Natural killer cell treated with Interleukin-12 subunit alpha and Interleukin-12 subunit beta and Interleukin-15 and Interleukin-18, amount 100 ng/mL, for 72 hours (primary cell): ENCODE measurements around the gene S100A16. TPM values are rescaled to one million over a fixed set of nuclear protein-coding genes. Genes with fewer than 3 reads are reported as not detected.

Experiments used
- ATAC-seq, 2 donors: fragments of 150-1000 bp; cut with Tn5 transposase in 1 of 2; sonication (Bioruptor Pico), chemical (Tn5 transposase) in 1 of 2; 2 replicates each; pipeline ENCODE4 v1.10.0; 2021
- DNase-seq: peaks from one replicate; pipeline ENCODE4 v3.0.0; 2022; ENCODE audit warnings: low spot score
- H3K27ac Mint-ChIP-seq, 2 donors: 1 replicate in 1 of 2; 2 replicates in 1 of 2; pipeline ENCODE4 v1.8.0; 2022; ENCODE audit warnings: mixed read lengths in 2 of 2, mild to moderate bottlenecking in 1 of 2, moderate library complexity in 1 of 2
- H3K27me3 Mint-ChIP-seq, 2 donors: 1 replicate in 1 of 2; 2 replicates in 1 of 2; pipeline ENCODE4 v1.8.0; 2022; ENCODE audit warnings: mixed read lengths in 2 of 2
- H3K36me3 Mint-ChIP-seq: one replicate; pipeline ENCODE4 v1.8.0; 2022; ENCODE audit warnings: mixed read lengths
- H3K4me1 Mint-ChIP-seq, 2 donors: 1 replicate in 1 of 2; 2 replicates in 1 of 2; pipeline ENCODE4 v1.8.0; 2022; ENCODE audit warnings: low read depth in 2 of 2, mixed read lengths in 2 of 2, mild to moderate bottlenecking in 1 of 2
- H3K4me3 Mint-ChIP-seq: one replicate; pipeline ENCODE4 v1.8.0; 2022; ENCODE audit warnings: mixed read lengths
- H3K9me3 Mint-ChIP-seq: 2 replicates; pipeline ENCODE4 v1.8.0; 2022; ENCODE audit warnings: mixed read lengths
- total RNA-seq, 2 donors: library from RNA; stranded (reverse); gene quantifications; one replicate each; pipeline ENCODE4 v1.2.3, GENCODE V29; 2022

S100A16 gene, protein sequence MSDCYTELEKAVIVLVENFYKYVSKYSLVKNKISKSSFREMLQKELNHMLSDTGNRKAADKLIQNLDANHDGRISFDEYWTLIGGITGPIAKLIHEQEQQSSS
- not detected for total RNA-seq

DNA sequence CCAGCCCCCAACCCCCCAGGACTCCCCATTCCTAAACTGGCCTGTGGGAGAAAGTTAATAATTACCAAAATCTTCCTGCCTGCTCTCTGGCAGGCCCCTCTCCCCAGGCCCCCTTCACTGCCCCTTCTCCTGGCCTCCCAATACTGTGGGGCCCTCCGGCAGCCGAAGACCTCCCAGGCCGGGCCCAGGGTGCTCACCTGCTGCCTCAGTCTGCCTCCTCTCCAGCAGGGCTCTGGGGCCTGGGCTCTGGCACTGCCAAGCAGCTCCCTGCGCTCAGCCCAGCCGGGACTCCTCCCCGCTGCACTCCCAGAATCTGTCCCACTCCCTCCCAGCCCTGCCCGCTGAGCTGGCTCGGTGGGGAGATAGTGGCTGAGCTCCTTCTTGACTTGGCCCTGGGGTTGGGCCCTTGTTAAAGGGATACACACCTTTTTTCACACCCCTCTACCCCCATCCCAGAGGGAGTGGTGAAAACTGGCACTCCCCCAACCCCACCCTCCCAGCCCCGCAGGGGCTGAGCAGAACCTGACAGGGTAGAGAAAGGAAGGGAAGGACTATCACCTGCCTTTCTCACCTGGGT is at the start of gene S100A16:
S100A16 (minus strand) TSS at position 383 of the 577 bp plus-strand sequence. CDS start 4,986 bp downstream, outside the sequence.
- Mint-ChIP-seq H3K36me3 (no peaks in the 10 kb centered on the region), H3K27ac (no peak within 1 kb of the TSS), H3K4me1 (peaks cover 0 to 4% of the 10 kb centered on the region in 2 donors), H3K9me3 (no peaks in the 10 kb centered on the region), H3K27me3 (peaks cover 0 to 3% of the 10 kb centered on the region in 2 donors), H3K4me3 (no peak within 1 kb of the TSS)
- DNase-seq: no peak
- ATAC-seq: no peak

DNA sequence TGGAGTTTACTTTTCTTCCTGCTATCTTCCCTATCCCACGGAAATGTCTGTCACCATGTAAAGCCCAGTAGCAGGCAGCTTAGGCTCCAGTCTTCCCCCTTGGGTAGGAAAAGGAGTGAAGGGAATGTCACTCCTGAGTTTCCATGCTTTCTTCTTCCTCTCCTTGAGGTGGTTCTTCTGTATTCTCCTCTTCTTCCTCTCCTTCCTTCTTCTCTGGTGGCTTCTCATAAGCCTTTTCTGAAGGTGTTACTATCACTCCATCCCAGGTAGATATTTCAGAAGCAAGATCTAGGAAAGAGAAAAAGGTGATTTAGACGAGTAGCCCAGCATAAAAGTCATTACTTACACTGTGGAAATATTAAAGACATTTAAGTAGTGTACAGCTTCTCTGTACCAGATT is 49.3 kb upstream of the S100A16 start:
- Mint-ChIP-seq H3K4me3 (no peak overlapping the region), H3K36me3 (peaks cover 39% of the 10 kb centered on the region), H3K27me3 (no peaks in the 10 kb centered on the region), H3K4me1 (peaks cover 5 to 19% of the 10 kb centered on the region in 2 donors), H3K9me3 (no peaks in the 10 kb centered on the region), H3K27ac (peak overlapping the region in 1 of 2 donors; percentile 39)
- ATAC-seq: no peak
- no peak for DNase-seq

DNA sequence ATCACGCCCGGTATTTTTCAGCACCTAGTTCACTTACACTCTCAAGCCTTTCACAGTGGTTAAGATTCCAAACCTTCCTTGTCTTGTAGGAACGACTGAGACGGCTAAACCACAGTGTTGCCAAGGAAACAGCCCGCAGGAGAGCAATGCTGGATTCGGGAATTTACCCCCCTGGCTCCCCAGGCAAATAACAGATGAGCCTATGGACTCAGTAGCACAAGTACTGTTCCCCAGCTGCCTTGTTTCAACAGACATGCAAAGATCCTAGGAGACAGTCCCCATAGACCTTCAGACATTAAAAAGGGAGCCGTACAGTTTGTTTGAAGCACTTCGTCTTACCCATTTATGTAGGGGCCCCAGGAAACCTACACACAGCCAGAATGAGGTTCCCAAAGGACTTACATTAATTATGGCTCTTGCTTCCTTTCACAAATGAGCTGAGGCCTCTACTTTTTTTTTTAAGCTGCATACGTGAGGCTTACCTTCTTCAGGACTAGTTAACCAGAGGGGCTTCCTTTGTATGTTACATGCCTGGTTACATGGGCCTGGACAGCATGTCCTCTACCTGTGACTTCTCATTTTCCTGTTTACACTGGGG is 48.3 kb upstream of the S100A16 start:
- H3K4me3 Mint-ChIP-seq: peak overlapping the region; percentile 30
- no peaks in the 10 kb centered on the region for H3K27me3 Mint-ChIP-seq
- peak overlapping the region in 1 of 2 donors; percentile 63 for H3K27ac Mint-ChIP-seq
- DNase-seq (no peak), ATAC-seq (no peak)
- H3K4me1 Mint-ChIP-seq: peaks cover 5 to 17% of the 10 kb centered on the region in 2 donors
- H3K9me3 Mint-ChIP-seq: no peaks in the 10 kb centered on the region
- peaks cover 39% of the 10 kb centered on the region for H3K36me3 Mint-ChIP-seq

DNA sequence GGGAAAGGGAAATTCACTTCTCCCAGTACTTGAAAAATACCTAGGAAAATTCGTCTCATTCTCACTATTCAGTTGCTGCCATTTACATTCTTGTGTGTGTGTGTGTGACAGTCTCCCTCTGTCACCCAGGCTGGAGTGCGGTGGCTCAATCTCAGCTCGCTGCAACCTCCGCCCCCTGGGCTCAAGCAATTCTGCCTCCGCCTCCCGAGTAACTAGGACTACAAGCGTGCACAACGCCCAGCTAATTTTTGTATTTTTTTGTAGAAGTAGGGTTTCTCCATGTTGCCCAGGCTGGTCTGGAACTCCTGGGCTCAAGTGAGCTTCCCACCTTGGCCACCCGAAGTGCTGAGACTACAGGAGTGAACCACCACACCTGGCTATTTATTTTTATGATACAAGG is 46.7 kb upstream of the S100A16 start:
- H3K36me3 Mint-ChIP-seq: peaks cover 27% of the 10 kb centered on the region
- H3K27me3 Mint-ChIP-seq: no peaks in the 10 kb centered on the region
- H3K27ac Mint-ChIP-seq: peak overlapping the region; percentile 76 to 90
- no peak for DNase-seq
- ATAC-seq: no peak
- peak overlapping the region; percentile 89 for H3K4me3 Mint-ChIP-seq
- H3K4me1 Mint-ChIP-seq: peaks cover 5 to 17% of the 10 kb centered on the region in 2 donors
- no peaks in the 10 kb centered on the region for H3K9me3 Mint-ChIP-seq

DNA sequence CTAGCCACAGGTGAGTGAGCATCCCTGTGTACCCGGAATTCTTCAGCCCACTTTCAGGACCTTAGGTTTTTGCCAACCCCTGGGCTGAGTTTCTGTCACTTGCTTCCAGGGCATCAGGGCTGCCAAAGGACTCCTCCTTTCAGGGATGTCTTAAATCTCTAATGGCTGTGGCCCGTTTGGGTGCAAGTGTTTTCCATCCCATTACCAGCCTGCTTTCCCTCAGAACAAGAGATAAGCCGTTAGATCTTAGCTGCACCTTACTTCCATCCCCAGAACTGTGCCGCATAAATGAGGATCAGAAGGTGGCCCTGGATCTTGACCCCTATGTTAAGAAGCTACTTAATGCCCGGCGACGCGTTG is 46.2 kb upstream of the S100A16 start:
- no peaks in the 10 kb centered on the region for H3K9me3 Mint-ChIP-seq

DNA sequence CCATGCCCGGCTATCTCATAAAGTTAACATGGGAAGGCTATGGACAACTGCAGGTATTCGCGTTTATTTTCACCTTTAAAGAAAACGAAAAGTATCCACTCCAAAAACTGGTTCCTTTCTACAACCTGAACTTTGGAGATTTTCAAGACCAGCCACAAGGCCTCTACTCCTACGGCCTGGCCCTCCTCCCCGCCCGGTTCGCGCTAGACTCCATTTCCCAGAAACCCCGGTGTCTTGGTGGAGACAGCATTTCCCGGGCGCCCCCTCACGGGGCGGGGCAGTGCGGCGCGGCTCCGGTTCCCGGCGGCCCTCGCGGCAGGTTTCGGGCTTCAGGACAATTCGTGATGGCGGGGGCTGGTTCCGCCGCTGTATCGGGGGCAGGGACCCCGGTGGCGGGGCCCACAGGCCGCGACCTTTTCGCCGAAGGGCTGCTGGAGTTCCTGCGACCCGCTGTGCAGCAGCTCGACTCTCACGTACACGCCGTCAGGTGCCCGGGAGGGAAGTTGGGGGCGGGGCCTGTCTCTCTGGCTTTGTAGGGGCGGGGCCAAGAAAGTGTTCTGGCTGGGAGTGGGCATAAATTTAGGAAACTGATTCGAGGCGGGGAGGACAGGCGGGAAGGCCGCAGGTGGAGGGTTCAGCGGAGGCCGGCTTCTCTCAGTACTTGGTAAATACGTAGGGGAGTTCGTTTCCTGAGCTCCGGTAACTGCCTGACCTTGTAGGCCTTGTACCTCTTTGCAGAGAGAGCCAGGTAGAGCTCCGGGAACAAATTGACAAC is 45.6 kb upstream of the S100A16 start, which contains the start of gene SNAPIN:
SNAPIN (plus strand) TSS at position 304 of the 775 bp plus-strand sequence; CDS start at position 345, 41 bp downstream.
- H3K4me3 Mint-ChIP-seq: peak within 1 kb of the TSS; percentile 89
- peak; percentile 94 for DNase-seq

More for the DNA sequence above, 46.2 kb upstream of the S100A16 start:
- Mint-ChIP-seq H3K4me3 (peak overlapping the region; percentile 89), H3K27me3 (no peaks in the 10 kb centered on the region), H3K36me3 (peaks cover 24% of the 10 kb centered on the region), H3K27ac (peak overlapping the region; percentile 76 to 90), H3K4me1 (peaks cover 5 to 17% of the 10 kb centered on the region in 2 donors)
- DNase-seq (no peak), ATAC-seq (no peak)

DNA sequence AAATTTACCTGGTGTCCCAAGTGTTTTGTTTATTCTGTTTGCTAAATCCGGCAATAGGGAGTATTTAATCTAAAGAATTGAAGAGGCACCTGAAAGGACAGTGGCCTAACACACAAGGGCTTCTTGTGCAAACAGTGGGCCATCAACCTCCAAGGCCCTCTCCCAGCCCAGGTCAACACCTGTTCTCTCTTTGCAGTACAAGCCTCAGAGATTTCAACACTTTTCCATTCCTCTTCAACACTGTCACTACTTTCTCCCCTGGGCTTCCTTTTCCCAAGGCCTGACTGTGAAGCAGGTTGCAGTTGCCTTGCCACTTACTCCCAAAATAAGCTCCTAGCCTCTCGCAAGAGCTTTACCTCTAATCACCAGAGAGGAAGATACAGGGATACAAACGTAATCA is 42.4 kb upstream of the S100A16 start:
- H3K27ac Mint-ChIP-seq: no peak overlapping the region
- H3K9me3 Mint-ChIP-seq: no peaks in the 10 kb centered on the region
- peaks cover 5 to 13% of the 10 kb centered on the region in 2 donors for H3K4me1 Mint-ChIP-seq
- DNase-seq: no peak
- no peak overlapping the region for H3K4me3 Mint-ChIP-seq
- no peaks in the 10 kb centered on the region for H3K36me3 Mint-ChIP-seq
- ATAC-seq: no peak
- no peaks in the 10 kb centered on the region for H3K27me3 Mint-ChIP-seq

More for the DNA sequence above, 45.6 kb upstream of the S100A16 start, which contains the start of gene SNAPIN:
- Mint-ChIP-seq H3K4me1 (peaks cover 5 to 17% of the 10 kb centered on the region in 2 donors), H3K36me3 (peaks cover 19% of the 10 kb centered on the region), H3K27ac (peak within 1 kb of the TSS; percentile 76 to 90), H3K27me3 (no peaks in the 10 kb centered on the region), H3K9me3 (no peaks in the 10 kb centered on the region)
- peak; percentile 98 to 99 for ATAC-seq

DNA sequence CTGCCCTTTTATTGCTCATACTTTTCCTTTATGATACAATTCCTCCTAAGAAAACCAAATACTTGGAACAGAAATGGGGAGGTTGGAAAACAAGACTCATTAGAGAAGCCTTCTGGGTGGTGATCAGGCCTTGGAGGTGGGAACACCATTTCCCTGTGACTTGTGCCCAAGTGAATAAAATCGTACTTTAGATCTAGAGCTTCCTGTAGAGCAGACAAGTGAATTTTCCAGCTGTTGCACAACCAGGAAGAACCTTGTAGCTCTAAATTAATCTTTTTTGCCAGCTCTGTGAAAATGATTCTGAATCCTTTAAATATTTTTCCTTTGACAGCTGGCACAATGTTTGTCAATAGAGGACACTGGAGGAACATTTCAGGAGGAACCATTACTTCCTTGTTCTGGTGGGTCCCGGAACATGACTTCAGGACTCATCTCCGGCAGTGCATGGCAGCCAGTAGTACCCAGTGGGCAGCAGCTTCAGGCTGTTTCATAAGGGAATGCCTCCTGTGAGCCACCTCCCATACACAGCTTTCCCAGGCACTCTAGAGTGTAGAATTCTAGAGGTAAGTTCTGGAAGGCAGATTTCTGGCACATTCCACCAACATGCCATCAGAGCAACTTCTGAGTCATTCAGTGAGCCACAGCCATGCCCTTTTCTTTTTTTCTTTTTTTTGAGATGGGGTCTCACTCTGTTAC is 40.0 kb upstream of the S100A16 start:
- no peak overlapping the region for H3K27ac Mint-ChIP-seq
- no peaks in the 10 kb centered on the region for H3K36me3 Mint-ChIP-seq
- no peaks in the 10 kb centered on the region for H3K9me3 Mint-ChIP-seq
- peaks cover 6 to 11% of the 10 kb centered on the region in 2 donors for H3K4me1 Mint-ChIP-seq
- ATAC-seq (no peak), DNase-seq (no peak)
- H3K4me3 Mint-ChIP-seq: no peak overlapping the region
- H3K27me3 Mint-ChIP-seq: no peaks in the 10 kb centered on the region

DNA sequence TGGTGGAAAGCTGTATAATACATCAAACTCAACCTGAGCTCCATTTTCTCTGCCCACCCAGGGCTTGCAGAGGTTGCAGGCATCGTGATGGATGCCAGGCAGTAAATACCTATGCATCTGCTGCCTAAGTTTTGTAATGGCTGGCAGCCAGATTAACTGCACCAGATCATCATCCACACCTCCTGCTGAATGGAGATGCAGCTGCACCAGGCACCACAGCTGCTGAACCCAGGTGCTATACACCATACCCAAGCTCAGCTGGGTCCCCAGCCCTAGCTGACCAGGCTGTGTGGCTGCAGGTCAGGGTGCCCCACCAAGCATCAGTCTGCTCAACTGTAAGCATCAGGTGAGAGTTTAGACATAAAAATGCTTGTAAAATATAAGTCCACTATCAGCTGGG is 38.8 kb upstream of the S100A16 start:
- ATAC-seq (no peak), DNase-seq (no peak)
- H3K27ac Mint-ChIP-seq: no peak overlapping the region
- no peaks in the 10 kb centered on the region for H3K9me3 Mint-ChIP-seq
- no peaks in the 10 kb centered on the region for H3K36me3 Mint-ChIP-seq
- peaks cover 15 to 20% of the 10 kb centered on the region in 2 donors for H3K4me1 Mint-ChIP-seq
- no peak overlapping the region for H3K4me3 Mint-ChIP-seq
- no peaks in the 10 kb centered on the region for H3K27me3 Mint-ChIP-seq

DNA sequence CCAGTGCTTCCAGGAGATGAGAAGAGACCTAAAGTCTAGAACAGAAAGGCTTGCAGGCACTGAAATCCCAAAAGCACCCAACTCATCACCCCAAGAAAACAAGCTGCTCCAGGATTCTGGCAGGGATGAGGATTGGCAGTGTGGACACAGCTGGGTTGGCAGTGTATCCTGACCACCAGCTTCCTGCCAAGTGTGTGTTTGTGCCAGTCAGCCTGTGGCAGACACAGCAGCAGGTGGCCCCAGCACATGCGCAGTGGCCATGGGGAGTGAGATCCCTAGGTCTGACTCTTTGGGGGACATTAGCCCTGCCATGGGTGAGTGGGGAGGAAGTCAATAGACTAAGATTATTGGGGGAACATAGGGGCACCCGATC is 36.9 kb upstream of the S100A16 start:
- peak in 1 of 2 donors; percentile 24 for ATAC-seq
- Mint-ChIP-seq H3K27ac (peak overlapping the region; percentile 48 to 84), H3K9me3 (no peaks in the 10 kb centered on the region), H3K36me3 (peaks cover 10% of the 10 kb centered on the region), H3K4me1 (peaks cover 31 to 33% of the 10 kb centered on the region in 2 donors), H3K27me3 (no peaks in the 10 kb centered on the region), H3K4me3 (no peak overlapping the region)
- no peak for DNase-seq

DNA sequence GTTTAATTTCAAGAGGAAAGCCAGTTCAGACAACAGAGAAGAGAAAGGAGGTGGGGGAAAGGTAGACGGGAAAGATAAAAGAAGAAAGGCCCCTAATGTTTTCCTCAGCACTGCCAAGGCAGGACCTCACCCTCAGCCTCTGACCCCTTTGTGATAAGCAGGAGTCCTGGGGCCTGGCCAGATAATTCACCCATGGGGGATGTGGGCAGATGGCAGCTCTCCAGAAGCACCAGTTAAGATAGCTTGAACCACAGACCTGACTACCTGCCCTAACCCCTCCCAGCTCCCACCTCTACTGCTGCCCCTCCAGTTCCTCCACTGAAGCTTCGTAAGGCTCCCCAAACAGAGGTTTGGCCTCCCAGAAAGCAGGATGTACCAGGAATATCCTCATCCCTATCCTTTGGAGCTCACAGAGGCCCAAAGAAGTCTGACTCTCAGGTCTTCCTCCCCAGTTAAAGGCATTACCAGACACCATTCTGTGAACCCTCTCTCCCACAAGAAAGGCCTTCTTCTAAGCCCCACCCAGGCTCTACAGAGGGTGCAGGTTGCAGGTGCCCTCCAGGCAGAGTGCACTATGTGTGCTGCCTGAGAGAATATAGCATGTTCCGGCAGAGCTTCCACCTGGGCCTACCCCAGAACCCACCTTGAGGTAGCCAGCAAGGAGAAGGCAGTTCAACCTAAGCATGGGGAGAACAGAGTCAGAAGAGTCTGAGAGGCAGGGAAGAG is 36.4 kb upstream of the S100A16 start:
- DNase-seq: no peak
- ATAC-seq: peak in 1 of 2 donors; percentile 24
- Mint-ChIP-seq H3K36me3 (peaks cover 14% of the 10 kb centered on the region), H3K4me1 (peaks cover 31 to 35% of the 10 kb centered on the region in 2 donors), H3K27ac (peak overlapping the region; percentile 48 to 84), H3K4me3 (no peak overlapping the region), H3K27me3 (no peaks in the 10 kb centered on the region), H3K9me3 (no peaks in the 10 kb centered on the region)

DNA sequence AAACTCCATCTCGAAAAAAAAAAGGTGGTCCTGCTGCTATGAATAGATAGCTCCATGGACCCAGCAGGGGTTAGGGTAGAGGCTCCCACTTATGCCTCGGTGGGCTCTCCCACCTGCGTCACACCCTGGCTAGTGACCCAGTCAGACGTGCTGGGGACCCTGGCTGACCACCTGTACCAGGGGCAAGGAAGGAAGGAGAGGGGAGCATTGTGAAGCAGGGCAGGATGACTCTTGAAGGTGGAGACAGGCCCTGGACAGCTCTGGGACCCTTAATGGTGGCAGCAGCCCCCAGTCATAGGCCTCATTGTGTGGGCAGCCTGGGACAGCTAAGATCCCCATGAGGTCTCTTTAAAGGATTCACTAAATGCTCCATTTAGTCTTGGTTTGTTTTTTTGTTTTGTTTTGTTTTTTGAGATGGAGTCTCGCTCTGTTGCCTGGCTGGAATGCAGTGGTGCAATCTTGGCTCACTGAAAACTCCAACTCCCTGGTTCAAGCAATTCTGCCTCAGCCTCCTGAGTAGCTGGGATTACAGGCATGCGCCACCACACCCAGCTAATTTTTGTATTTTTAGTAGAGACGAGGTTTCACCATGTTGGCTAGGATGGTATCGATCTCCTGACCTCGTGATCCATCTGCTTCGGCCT is 35.2 kb upstream of the S100A16 start:
- peaks cover 26% of the 10 kb centered on the region for H3K36me3 Mint-ChIP-seq
- no peak overlapping the region for H3K4me3 Mint-ChIP-seq
- peaks cover 40 to 44% of the 10 kb centered on the region in 2 donors for H3K4me1 Mint-ChIP-seq
- DNase-seq: no peak
- no peaks in the 10 kb centered on the region for H3K9me3 Mint-ChIP-seq
- H3K27me3 Mint-ChIP-seq: no peaks in the 10 kb centered on the region
- ATAC-seq: no peak
- no peak overlapping the region for H3K27ac Mint-ChIP-seq
